GM20000 (cell line): ENCODE data around the gene PTPDC1.

Experiments used
- DNase-seq: peaks from one replicate; pipeline ENCODE4 v3.0.0; 2012; ENCODE audit warnings: low spot score
- TF ChIP-seq, protein P1 (sequence below): IDR thresholded peaks from 2 replicates; pipeline ENCODE4 v1.5.1; 2012; ENCODE audit warnings: mild to moderate bottlenecking, control low read depth; ENCODE audit errors: extremely low read depth, missing control alignments

The PTPDC1 gene

DNA sequence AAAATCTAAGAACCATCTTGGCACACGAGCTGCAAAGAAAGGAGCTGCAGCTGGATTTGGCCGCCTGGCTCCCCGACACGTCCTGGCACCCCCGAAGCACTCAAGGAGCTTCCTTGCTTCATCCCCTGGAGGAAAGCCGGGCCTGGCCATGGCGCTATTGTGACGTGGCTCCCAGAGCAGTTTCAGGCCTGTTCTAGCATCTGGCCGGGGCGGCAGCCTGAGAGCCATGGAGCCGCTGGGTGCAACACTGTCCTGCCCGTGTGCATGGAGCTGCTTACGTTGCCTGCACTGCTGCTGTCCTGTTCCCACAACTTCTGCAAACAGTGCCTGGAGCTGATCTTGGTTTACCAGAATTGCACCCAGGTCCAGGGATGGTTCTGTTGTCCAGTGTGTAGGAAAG, 63.5 kb downstream of the PTPDC1 start:
- TF ChIP-seq, protein P1, sequence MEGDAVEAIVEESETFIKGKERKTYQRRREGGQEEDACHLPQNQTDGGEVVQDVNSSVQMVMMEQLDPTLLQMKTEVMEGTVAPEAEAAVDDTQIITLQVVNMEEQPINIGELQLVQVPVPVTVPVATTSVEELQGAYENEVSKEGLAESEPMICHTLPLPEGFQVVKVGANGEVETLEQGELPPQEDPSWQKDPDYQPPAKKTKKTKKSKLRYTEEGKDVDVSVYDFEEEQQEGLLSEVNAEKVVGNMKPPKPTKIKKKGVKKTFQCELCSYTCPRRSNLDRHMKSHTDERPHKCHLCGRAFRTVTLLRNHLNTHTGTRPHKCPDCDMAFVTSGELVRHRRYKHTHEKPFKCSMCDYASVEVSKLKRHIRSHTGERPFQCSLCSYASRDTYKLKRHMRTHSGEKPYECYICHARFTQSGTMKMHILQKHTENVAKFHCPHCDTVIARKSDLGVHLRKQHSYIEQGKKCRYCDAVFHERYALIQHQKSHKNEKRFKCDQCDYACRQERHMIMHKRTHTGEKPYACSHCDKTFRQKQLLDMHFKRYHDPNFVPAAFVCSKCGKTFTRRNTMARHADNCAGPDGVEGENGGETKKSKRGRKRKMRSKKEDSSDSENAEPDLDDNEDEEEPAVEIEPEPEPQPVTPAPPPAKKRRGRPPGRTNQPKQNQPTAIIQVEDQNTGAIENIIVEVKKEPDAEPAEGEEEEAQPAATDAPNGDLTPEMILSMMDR = no peak
- DNase-seq = no peak

DNA sequence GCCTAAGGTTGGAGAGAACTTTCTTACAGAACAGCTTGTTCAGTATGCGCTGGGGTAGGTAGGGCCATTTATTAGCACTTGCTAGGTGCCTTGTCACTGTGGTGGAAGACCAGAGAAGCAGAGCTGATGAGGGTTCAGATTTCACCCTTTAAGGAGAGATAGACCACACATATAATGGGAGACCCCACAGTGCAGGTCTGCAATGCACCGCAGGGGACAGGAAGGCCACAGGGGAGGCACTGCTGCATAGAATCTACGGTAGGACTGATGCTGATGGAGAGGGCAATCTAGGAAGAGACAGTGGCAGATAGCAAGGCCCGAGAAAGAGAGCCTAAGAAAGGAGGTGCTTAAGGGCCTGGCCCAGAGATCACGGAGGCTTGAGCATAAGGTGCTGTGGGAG, 64.2 kb downstream of the PTPDC1 start:
- TF ChIP-seq, protein P1 = no peak
- DNase-seq = no peak

DNA sequence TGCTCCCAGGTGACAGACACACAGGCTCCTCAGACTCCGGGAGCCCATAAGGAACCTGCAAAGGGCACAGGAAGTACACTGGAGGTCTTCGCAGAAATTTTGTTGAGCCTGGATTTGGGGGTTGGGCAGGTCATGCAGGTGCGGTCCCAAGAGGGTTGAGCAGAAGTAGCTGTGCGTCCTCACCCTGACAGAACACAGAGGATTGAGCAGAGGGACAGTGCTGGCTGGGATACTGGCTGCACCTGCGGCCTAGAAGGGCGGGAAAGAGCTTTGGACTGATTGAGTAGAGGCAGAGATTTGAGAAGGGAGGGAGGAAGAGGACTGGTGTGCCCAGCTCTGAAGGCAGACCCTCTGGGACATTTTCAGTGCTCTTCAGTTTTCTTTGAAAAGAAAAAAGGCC, 65.4 kb downstream of the PTPDC1 start:
- DNase-seq = no peak
- TF ChIP-seq, protein P1 = no peak

DNA sequence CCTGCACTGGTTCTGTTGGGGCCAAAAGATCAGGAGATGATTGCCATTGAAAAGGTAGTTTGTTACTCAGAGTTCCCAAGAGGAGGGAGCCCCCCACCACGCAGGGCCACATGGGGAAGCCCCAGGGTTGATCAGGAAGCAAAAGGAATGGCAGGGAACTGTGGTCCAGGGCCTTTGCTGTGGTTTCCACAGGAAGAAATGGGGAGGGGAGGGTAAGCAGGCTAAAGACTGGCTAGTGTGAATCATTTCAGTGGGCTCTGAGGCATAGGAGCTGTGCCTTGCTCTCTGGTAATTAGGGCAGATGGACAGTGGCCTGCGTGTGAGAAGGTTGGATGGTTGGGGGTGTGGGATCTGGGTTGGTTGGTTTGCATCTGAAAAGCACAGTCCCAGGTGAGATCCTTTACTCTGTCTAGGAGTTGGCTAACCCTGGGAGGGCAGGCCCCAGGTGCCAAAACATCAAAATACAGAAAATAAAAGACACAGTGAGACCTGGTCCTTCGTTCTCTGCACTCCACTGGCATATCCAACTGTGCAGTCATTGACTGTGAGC, 66.1 kb downstream of the PTPDC1 start:
- TF ChIP-seq, protein P1 = no peak
- DNase-seq = no peak

DNA sequence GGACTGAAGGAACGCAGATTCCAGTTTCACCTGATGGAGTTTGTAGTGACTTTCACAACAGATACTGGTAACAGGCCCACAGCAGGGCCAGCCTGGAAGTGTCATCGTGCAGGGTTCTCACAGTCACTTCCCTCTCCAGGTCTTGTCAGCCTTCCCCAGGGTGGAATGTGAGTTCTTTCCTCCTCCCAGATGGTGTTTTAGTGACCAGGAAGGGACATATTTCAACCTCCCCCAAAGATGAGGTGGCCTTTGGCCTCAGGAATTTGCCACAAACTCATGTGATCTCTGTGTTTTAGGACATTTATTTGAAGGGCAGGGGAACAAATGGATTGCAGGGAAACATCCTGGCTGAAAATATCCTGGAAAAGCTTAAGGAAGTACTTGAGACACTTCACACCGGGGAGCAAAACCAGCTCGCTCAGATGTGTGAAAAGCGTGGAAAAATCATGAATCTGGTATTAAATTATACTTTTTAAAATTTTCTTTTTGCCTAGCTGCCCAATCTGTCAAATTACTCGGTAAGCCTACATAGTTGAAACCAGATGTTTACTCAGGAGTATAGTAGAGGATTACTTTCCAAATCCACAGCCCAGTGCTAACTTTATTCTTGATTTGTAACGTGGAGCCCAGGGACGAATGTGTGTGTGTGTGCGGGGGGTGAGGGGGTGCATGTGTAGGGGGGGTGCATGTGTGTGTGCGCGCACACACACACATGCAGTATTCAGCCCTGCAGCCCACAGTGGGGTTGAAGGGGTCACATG, 66.8 kb downstream of the PTPDC1 start:
- TF ChIP-seq, protein P1 = no peak
- no peak for DNase-seq

DNA sequence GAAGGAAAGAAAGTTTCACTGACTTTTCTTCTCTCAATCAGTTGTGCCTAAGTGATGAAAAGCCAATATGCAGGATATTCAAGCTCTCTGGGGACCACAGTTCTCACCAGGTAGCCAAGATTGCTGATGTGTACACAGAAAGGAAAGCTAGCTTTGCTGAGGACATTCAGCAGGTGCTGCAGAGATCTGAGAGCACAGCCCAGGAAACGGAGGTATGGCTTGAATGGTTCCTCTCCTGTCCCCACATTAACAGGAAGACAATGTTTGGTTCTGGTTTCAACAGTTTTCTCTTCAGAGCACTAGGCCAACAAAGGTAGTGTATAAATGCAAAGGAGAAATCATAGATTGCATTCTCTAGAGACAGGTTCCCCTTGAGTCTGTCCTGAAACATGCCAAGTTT, 69.6 kb downstream of the PTPDC1 start:
- TF ChIP-seq, protein P1 = no peak
- DNase-seq = no peak

DNA sequence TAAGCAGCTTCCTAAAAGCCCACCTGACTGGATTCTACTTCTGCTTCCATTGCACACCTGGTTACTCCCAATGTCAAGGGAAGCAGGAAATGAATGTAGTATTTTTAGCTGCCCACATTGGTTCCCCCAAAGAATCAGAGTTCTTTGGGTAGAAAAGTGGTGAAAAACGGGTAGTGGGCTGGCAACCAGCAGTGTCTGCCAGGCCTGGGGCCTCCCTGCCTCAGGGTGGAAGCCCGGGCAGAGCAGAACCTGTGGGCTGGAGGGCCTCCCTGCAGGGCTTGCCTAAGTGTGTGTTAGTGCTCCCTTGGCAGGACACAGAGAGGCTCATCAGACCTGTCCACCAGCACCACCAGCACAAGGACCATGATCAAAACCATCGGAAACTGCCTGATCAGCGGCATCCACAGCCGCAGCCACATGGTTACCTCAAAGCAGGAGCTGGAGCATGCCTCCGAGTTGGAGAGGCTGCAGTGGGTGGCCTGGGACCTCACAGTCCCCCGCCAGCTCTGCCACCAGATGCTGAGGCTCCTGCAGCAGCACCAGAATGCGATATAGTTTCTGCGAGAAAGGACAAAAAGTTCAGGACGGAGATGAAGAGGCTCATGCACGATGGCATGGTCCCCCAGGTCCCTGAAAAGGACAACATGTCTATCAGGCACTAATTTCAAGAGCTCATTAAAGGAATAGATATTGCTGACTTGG, 72.2 kb downstream of the PTPDC1 start:
- DNase-seq = no peak
- TF ChIP-seq, protein P1 = no peak
